SH-SY5Y (cell line): Measurements from ENCODE around the gene PLEKHO2.

Experiments
- GATA2 ChIP-seq: IDR thresholded peaks from 2 replicates; pipeline ENCODE4 v1.6.1; 2011; ENCODE audit warnings: mild to moderate bottlenecking, low read depth, low read length
- GATA3 ChIP-seq: IDR thresholded peaks from 2 replicates; pipeline ENCODE4 v1.6.1; 2011; ENCODE audit warnings: low read depth, mild to moderate bottlenecking, low read length, moderate library complexity

GRCh38 chr15:64888336-64888735 lies 46.6 kb downstream of the PLEKHO2 start:
- no peak for TF ChIP-seq GATA2
- TF ChIP-seq GATA3, result no peak
